ENCODE results near the gene C4orf17. TPM values are rescaled to one million over a fixed set of nuclear protein-coding genes. Genes with fewer than 3 reads are reported as not detected.

The C4orf17 gene
- total RNA-seq, 2 experiments from 2014 or later, result not detected

GRCh38 chr4:99563310-99564186 is 52.7 kb downstream of the C4orf17 start, which contains the start of gene TRMT10A:
TSS of gene TRMT10A (minus strand) at chr4:99564039. CDS start at chr4:99559338, 4,701 bp downstream.
- CTCF ChIA-PET, result interaction anchor here (0.6 to 1.6 kb wide), 11 partner anchors 9 to 1555 kb away, joined by 3 to 13 read pairs (median 3); partner anchors contain the start of genes DAPP1, DNAJB14, LAMTOR3 and METAP1
- H3K4me3 Mint-ChIP-seq, result peak within 1 kb of the TSS; percentile 98
- peak; percentile 95 for DNase-seq
- POLR2A ChIA-PET, result interaction anchor here (0.6 to 1.5 kb wide), 2 partner anchors 253 to 568 kb away, joined by 3 to 5 read pairs; partner anchors contain the start of genes DAPP1 and METAP1
- peaks cover 34% of the 10 kb centered on the region for H3K4me1 Mint-ChIP-seq
- peak within 1 kb of the TSS; percentile 100 for H3K27ac Mint-ChIP-seq
- H3K27me3 Mint-ChIP-seq, result peaks cover 25% of the 10 kb centered on the region
- no peaks in the 10 kb centered on the region for H3K36me3 Mint-ChIP-seq (ENCODE audit: low read depth)
- H3K9me3 Mint-ChIP-seq, result no peaks in the 10 kb centered on the region

GRCh38 chr4:99564921-99565320 is 54.1 kb downstream of the C4orf17 start:
- Mint-ChIP-seq H3K9me3 (no peaks in the 10 kb centered on the region), H3K36me3 (ENCODE audit: low read depth) (no peaks in the 10 kb centered on the region), H3K27me3 (peaks cover 32% of the 10 kb centered on the region), H3K4me1 (peaks cover 34% of the 10 kb centered on the region), H3K4me3 (no peak overlapping the region), H3K27ac (no peak overlapping the region)
- ChIA-PET POLR2A (no interaction called here), CTCF (interaction anchor here (0.6 to 1.4 kb wide), 3 partner anchors 240 to 247 kb away, joined by 3 to 6 read pairs (median 4); no protein-coding TSS in a partner anchor)
- no peak for DNase-seq

GRCh38 chr4:99571883-99572282 is 61.1 kb downstream of the C4orf17 start:
- ChIA-PET POLR2A (no interaction called here), CTCF (interaction anchor here (1.1 kb wide), 1 partner anchor 9 kb away, joined by 3 read pairs; the partner anchor contains the start of gene TRMT10A)
- no peaks in the 10 kb centered on the region for H3K4me1 Mint-ChIP-seq

GRCh38 chr4:99572527-99573240 is 61.9 kb downstream of the C4orf17 start:
- Mint-ChIP-seq H3K36me3 (ENCODE audit: low read depth) (no peaks in the 10 kb centered on the region), H3K4me1 (no peaks in the 10 kb centered on the region), H3K27ac (no peak overlapping the region), H3K4me3 (no peak overlapping the region), H3K9me3 (no peaks in the 10 kb centered on the region), H3K27me3 (peaks cover 42% of the 10 kb centered on the region)
- ChIA-PET CTCF (interaction anchor here (1.1 kb wide), 1 partner anchor 9 kb away, joined by 3 read pairs; the partner anchor contains the start of gene TRMT10A), POLR2A (no interaction called here)
- no peak for DNase-seq

More at GRCh38 chr4:99571883-99572282, 61.1 kb downstream of the C4orf17 start:
- Mint-ChIP-seq H3K36me3 (ENCODE audit: low read depth) (no peaks in the 10 kb centered on the region), H3K27ac (no peak overlapping the region), H3K27me3 (peaks cover 48% of the 10 kb centered on the region), H3K4me3 (no peak overlapping the region), H3K9me3 (no peaks in the 10 kb centered on the region)
- DNase-seq, result no peak

GRCh38 chr4:99573735-99574368 is 63.0 kb downstream of the C4orf17 start:
- peaks cover 37% of the 10 kb centered on the region for H3K27me3 Mint-ChIP-seq

GRCh38 chr4:99574530-99575324 is 63.9 kb downstream of the C4orf17 start, which contains the start of gene MTTP:
TSS of gene MTTP (plus strand) at chr4:99574824. CDS start at chr4:99574910, 86 bp downstream.
- ChIA-PET POLR2A (no interaction called here), CTCF (no interaction called here)
- no peaks in the 10 kb centered on the region for H3K4me1 Mint-ChIP-seq
- no peak within 1 kb of the TSS for H3K27ac Mint-ChIP-seq
- no peaks in the 10 kb centered on the region for H3K9me3 Mint-ChIP-seq
- no peak for DNase-seq
- peaks cover 39% of the 10 kb centered on the region for H3K27me3 Mint-ChIP-seq
- H3K4me3 Mint-ChIP-seq, result no peak within 1 kb of the TSS
- H3K36me3 Mint-ChIP-seq (ENCODE audit: low read depth), result no peaks in the 10 kb centered on the region

More at GRCh38 chr4:99573735-99574368, 63.0 kb downstream of the C4orf17 start:
- Mint-ChIP-seq H3K27ac (no peak overlapping the region), H3K4me1 (no peaks in the 10 kb centered on the region), H3K4me3 (no peak overlapping the region), H3K36me3 (ENCODE audit: low read depth) (no peaks in the 10 kb centered on the region), H3K9me3 (no peaks in the 10 kb centered on the region)
- POLR2A ChIA-PET, result no interaction called here
- CTCF ChIA-PET, result no interaction called here
- DNase-seq, result no peak

GRCh38 chr4:99578714-99579113 is 67.9 kb downstream of the C4orf17 start:
- Mint-ChIP-seq H3K27ac (no peak overlapping the region), H3K4me3 (no peak overlapping the region), H3K4me1 (no peaks in the 10 kb centered on the region), H3K9me3 (no peaks in the 10 kb centered on the region), H3K27me3 (peaks cover 34% of the 10 kb centered on the region), H3K36me3 (ENCODE audit: low read depth) (no peaks in the 10 kb centered on the region)
- CTCF ChIA-PET, result no interaction called here
- DNase-seq, result no peak
- POLR2A ChIA-PET, result no interaction called here

- H3K4me1 Mint-ChIP-seq, result no peaks in the 10 kb centered on the region
- no peaks in the 10 kb centered on the region for H3K9me3 Mint-ChIP-seq
- H3K27ac Mint-ChIP-seq, result no peak overlapping the region
- POLR2A ChIA-PET, result no interaction called here
- CTCF ChIA-PET, result no interaction called here
- H3K4me3 Mint-ChIP-seq, result no peak overlapping the region
- H3K36me3 Mint-ChIP-seq (ENCODE audit: low read depth), result no peaks in the 10 kb centered on the region
- peaks cover 30% of the 10 kb centered on the region for H3K27me3 Mint-ChIP-seq
- DNase-seq, result no peak
These were observed 74.7 kb downstream of the C4orf17 start for GRCh38 chr4:99585516-99585915.

GRCh38 chr4:99586322-99586721 is 75.5 kb downstream of the C4orf17 start:
- Mint-ChIP-seq H3K9me3 (no peaks in the 10 kb centered on the region), H3K4me3 (no peak overlapping the region), H3K36me3 (ENCODE audit: low read depth) (no peaks in the 10 kb centered on the region), H3K4me1 (no peaks in the 10 kb centered on the region), H3K27ac (no peak overlapping the region), H3K27me3 (peaks cover 29% of the 10 kb centered on the region)
- ChIA-PET CTCF (no interaction called here), POLR2A (no interaction called here)
- no peak for DNase-seq

- H3K4me3 Mint-ChIP-seq, result no peak overlapping the region
- CTCF ChIA-PET, result interaction anchor here (0.6 kb wide), 1 partner anchor 106 kb away, joined by 4 read pairs; no protein-coding TSS in a partner anchor
- H3K27me3 Mint-ChIP-seq, result peaks cover 26% of the 10 kb centered on the region
- no peak for DNase-seq
- H3K36me3 Mint-ChIP-seq (ENCODE audit: low read depth), result no peaks in the 10 kb centered on the region
- no peak overlapping the region for H3K27ac Mint-ChIP-seq
- H3K4me1 Mint-ChIP-seq, result no peaks in the 10 kb centered on the region
- no peaks in the 10 kb centered on the region for H3K9me3 Mint-ChIP-seq
- POLR2A ChIA-PET, result no interaction called here
These were observed 76.0 kb downstream of the C4orf17 start for GRCh38 chr4:99586797-99587196.

- Mint-ChIP-seq H3K4me1 (no peaks in the 10 kb centered on the region), H3K27me3 (peaks cover 21% of the 10 kb centered on the region), H3K4me3 (no peak overlapping the region), H3K36me3 (ENCODE audit: low read depth) (no peaks in the 10 kb centered on the region), H3K27ac (no peak overlapping the region), H3K9me3 (no peaks in the 10 kb centered on the region)
- no peak for DNase-seq
- POLR2A ChIA-PET, result no interaction called here
- CTCF ChIA-PET, result interaction anchor here (0.6 kb wide), 1 partner anchor 105 kb away, joined by 4 read pairs; no protein-coding TSS in a partner anchor
These were observed 76.5 kb downstream of the C4orf17 start for GRCh38 chr4:99587309-99587708.

- ChIA-PET POLR2A (no interaction called here), CTCF (no interaction called here)
- no peak for DNase-seq
These were observed 77.0 kb downstream of the C4orf17 start for GRCh38 chr4:99587803-99588202.

More at GRCh38 chr4:99587803-99588202, 77.0 kb downstream of the C4orf17 start:
- Mint-ChIP-seq H3K27ac (no peak overlapping the region), H3K4me1 (no peaks in the 10 kb centered on the region), H3K9me3 (no peaks in the 10 kb centered on the region), H3K36me3 (ENCODE audit: low read depth) (no peaks in the 10 kb centered on the region), H3K4me3 (no peak overlapping the region), H3K27me3 (peaks cover 18% of the 10 kb centered on the region)

All from activated CD4-positive, alpha-beta T cell treated with anti-CD3 and anti-CD28 coated beads, Interleukin-2, amount 10 ng/mL, durations not matched to agents 7 days and 5 days (primary cell).